Gastrocnemius medialis (tissue), 4 donors: ENCODE measurements around the gene CCDC187. TPM values are rescaled to one million over a fixed set of nuclear protein-coding genes. Genes with fewer than 3 reads are reported as not detected.

ENCODE experiments used
- ATAC-seq, 2 donors: fragments of 150-250 bp; one replicate each; pipeline ENCODE4 v1.9.1; 2016
- DNase-seq, 2 donors: peaks; one replicate each; pipeline ENCODE4 v3.0.0-alpha.2; 2019
- H3K27ac ChIP-seq, 4 donors: fragments of 200-600 bp; sonication (generic); 1 replicate in 1 of 4; 2 replicates in 3 of 4; pipeline ENCODE4 v1.5.1; 2016 to 2018; ENCODE audit warnings: mild to moderate bottlenecking in 2 of 4, moderate library complexity in 1 of 4
- H3K27me3 ChIP-seq, 3 donors: fragments of 200-600 bp; sonication (generic) in 2 of 3; 1 replicate in 1 of 3; 2 replicates in 2 of 3; pipeline versions ENCODE4 v1.5.1 to v1.6.0; 2016 to 2019; ENCODE audit warnings: mild to moderate bottlenecking in 1 of 3, moderate library complexity in 1 of 3
- H3K36me3 ChIP-seq, 2 donors: fragments of 200-600 bp; sonication (generic) in 1 of 2; one replicate each; pipeline ENCODE4 v1.5.1; 2017 to 2018
- H3K4me1 ChIP-seq, 2 donors: fragments of 200-600 bp; sonication (generic) in 1 of 2; one replicate each; pipeline ENCODE4 v1.5.1; 2016 to 2017; ENCODE audit warnings: mild to moderate bottlenecking in 2 of 2
- H3K4me3 ChIP-seq, 4 donors: fragments of 200-600 bp; sonication (generic) in 3 of 4; 1 replicate in 1 of 4; 2 replicates in 3 of 4; pipeline ENCODE4 v1.5.1; 2016 to 2019; ENCODE audit warnings: mild to moderate bottlenecking in 2 of 4
- H3K9me3 ChIP-seq, 3 donors: fragments of 200-600 bp; sonication (generic) in 2 of 3; 1 replicate in 1 of 3; 2 replicates in 2 of 3; pipeline ENCODE4 v1.5.1; 2016 to 2019
- CTCF ChIP-seq, 5 experiments: fragments of 450-650 bp in 3 of 5; fragments of 200-600 bp in 2 of 5; sonication (generic) in 2 of 5; IDR thresholded peaks in 4 of 5; conservative IDR thresholded peaks in 1 of 5; 1 replicate in 4 of 5; 2 replicates in 1 of 5; pipeline ENCODE4 v1.5.1; 2016 to 2019; ENCODE audit warnings: antibody characterized with exemption in 5 of 5, mild to moderate bottlenecking in 3 of 5, moderate library complexity in 3 of 5
- POLR2A ChIP-seq, 2 donors: fragments of 450-650 bp; IDR thresholded peaks; one replicate each; pipeline ENCODE4 v1.6.1; 2017; ENCODE audit warnings: antibody characterized with exemption in 2 of 2, mild to moderate bottlenecking in 2 of 2, moderate library complexity in 2 of 2
- in situ Hi-C, 4 donors: fragments of 200-750 bp; cut with MboI; loops; one replicate each; pipeline versions ENCODE4 v1.15.0 to v1.8.0; 2017; ENCODE audit warnings: low sequenced_read_pairs in 4 of 4
- intact Hi-C: fragments of 100-400 bp; cut with DNase I; formaldehyde crosslinking; loops from one replicate; pipeline ENCODE4 v1.15.1; 2023; ENCODE audit warnings: low total_unique reads
- total RNA-seq, 4 donors: library from RNA; depleted of rRNA; stranded (reverse); fragments of >200 nt; gene quantifications; one replicate each; pipeline versions ENCODE4 v1.1.0 to v1.2.3, GENCODE V29; 2016

The CCDC187 gene
- total RNA-seq, 4 donors from 2014 or later, result not detected

GRCh38 chr9:136200424-136200823 lies 103.5 kb downstream of the CCDC187 start:
- in situ Hi-C loops (no loop called here), intact Hi-C loops (no loop called here)
- Histone ChIP-seq H3K36me3 (no peaks in the 10 kb centered on the region), H3K27ac (no peak overlapping the region), H3K4me1 (no peaks in the 10 kb centered on the region), H3K9me3 (no peaks in the 10 kb centered on the region), H3K4me3 (no peak overlapping the region), H3K27me3 (peaks cover 81 to 92% (median 91%) of the 10 kb centered on the region in 3 donors)
- TF ChIP-seq CTCF (IDR thresholded peaks at IDR 0.05 in 4 of 5, conservative IDR thresholded peaks at IDR 0.05 in 1 of 5), result no peak
- no peak for TF ChIP-seq POLR2A (IDR thresholded peaks at IDR 0.05)
- DNase-seq (no peak), ATAC-seq (no peak)

Other genes with a start within 250 kb of the CCDC187 start
- gene NACC2, start 208.8 kb downstream of the CCDC187 start, total RNA-seq, result 10 to 100 TPM; 26.0 to 51.7 (median 43.5) TPM
- 10 to 100 TPM; 25.7 to 46.9 (median 41.5) TPM for gene TMEM250, start 185.2 kb downstream of the CCDC187 start, total RNA-seq
- gene LHX3, start 99.0 kb downstream of the CCDC187 start, total RNA-seq, result not detected
- gene QSOX2, start 58.3 kb downstream of the CCDC187 start, total RNA-seq, result 1 to 10 TPM; 3.3 to 5.8 (median 5.2) TPM
- gene GPSM1, start 23.4 kb upstream of the CCDC187 start, total RNA-seq, result 1 to 10 TPM in 2 of 4 donors, under 1 TPM in 1, not detected in 1; 0.98 to 1.7 (median 1.2) TPM
- 10 to 100 TPM; 37.9 to 65.1 (median 54.3) TPM for gene DNLZ, start 59.6 kb upstream of the CCDC187 start, total RNA-seq
- gene CARD9, start 69.6 kb upstream of the CCDC187 start, total RNA-seq, result 1 to 10 TPM in 1 of 4 donors, under 1 TPM in 3; 0.34 to 1.2 (median 0.69) TPM
- gene SNAPC4, start 96.1 kb upstream of the CCDC187 start, total RNA-seq, result 1 to 10 TPM; 2.3 to 6.0 (median 3.9) TPM
- 10 to 100 TPM; 23.2 to 43.5 (median 36.5) TPM for gene ENTR1, start 106.5 kb upstream of the CCDC187 start, total RNA-seq
- 10 to 100 TPM; 35.9 to 63.1 (median 42.7) TPM for gene PMPCA, start 106.6 kb upstream of the CCDC187 start, total RNA-seq
- 1 to 10 TPM; 5.0 to 6.7 (median 5.9) TPM for gene INPP5E, start 135.8 kb upstream of the CCDC187 start, total RNA-seq
- gene SEC16A, start 178.9 kb upstream of the CCDC187 start, total RNA-seq, result 10 to 100 TPM; 23.9 to 50.4 (median 46.6) TPM
- 10 to 100 TPM in 1 of 4 donors, 1 to 10 TPM in 3; 6.3 to 15.4 (median 8.2) TPM for gene NOTCH1, start 242.0 kb upstream of the CCDC187 start, total RNA-seq